Skin epidermis (tissue), 12 donors: ENCODE data around the gene DENND6A.
A peak's percentile ranks its signal among the peaks of the same experiment; 100 is the strongest.

Source experiments
- H3K27ac ChIP-seq, 21 experiments: fragments of 200-600 bp; sonication (generic) in 11 of 21; one replicate each; pipeline ENCODE4 v1.5.0; 2020; ENCODE audit warnings: mild to moderate bottlenecking in 3 of 21, inconsistent platforms in 2 of 21, moderate library complexity in 2 of 21
- H3K4me3 ChIP-seq, 7 experiments: fragments of 200-600 bp; sonication (generic) in 2 of 7; one replicate each; pipeline ENCODE4 v1.5.0; 2020; ENCODE audit warnings: inconsistent platforms in 2 of 7, mild to moderate bottlenecking in 2 of 7, moderate library complexity in 1 of 7

DENND6A gene

DNA sequence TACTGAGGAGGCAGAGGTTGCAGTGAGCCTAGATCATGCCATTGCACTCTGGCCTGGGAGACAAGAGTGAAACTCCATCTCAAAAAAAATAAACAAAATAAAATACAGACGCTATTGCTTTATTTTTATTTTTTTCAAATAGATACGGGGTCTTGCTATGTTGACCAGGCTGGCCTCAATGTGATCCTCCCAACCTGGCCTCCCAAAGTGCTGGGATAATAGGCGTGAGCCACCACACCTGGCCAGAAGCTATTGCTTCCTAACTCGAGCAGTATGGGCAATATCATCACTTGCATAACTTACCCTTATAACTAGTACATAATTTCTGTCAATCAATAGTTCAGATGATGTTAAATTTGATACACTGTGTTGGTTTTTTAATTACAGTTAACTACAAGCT, 98.7 kb downstream of the DENND6A start:
- Histone ChIP-seq H3K27ac (no peak overlapping the region), H3K4me3 (peak overlapping the region in 2 of 7 experiments; percentile 7 to 59)

DNA sequence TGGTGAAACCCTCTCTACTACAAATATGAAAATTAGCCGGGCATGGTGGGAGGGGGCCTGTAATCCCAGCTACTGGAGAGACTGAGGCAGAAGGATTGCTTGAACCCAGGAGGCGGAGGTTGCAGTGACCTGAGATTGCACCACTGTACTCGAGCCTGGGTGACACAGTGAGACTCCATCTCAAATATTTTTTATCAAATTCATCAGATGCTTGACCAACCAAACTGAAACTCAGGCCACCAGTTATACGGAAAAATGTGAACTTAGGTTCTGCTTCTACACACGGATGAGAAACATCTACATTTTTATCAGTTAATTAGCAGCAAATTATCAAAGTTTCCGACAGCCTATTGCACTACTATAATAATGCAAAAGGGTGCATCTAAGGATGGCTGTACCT, 100.6 kb downstream of the DENND6A start:
- Histone ChIP-seq H3K27ac (no peak overlapping the region), H3K4me3 (no peak overlapping the region)

DNA sequence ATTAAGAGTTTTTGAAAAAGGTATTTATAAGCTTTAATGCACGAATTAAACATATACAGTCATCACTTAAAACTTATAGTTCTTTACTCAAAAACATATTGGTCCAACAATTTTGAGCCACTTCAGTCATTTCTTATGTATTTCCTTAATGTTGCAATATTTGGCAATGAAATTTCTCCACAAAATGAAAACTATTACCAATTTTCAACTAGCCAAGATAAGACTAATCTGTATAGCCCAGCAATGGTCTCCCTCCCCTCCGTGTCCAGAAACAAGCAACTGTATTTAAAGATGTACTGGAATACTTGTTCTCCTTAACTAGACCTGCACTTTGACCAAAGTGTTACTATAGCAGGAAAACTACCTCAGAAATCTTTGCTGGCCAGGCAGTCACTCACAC, 105.0 kb downstream of the DENND6A start:
- H3K4me3 ChIP-seq = no peak overlapping the region
- H3K27ac ChIP-seq = no peak overlapping the region

DNA sequence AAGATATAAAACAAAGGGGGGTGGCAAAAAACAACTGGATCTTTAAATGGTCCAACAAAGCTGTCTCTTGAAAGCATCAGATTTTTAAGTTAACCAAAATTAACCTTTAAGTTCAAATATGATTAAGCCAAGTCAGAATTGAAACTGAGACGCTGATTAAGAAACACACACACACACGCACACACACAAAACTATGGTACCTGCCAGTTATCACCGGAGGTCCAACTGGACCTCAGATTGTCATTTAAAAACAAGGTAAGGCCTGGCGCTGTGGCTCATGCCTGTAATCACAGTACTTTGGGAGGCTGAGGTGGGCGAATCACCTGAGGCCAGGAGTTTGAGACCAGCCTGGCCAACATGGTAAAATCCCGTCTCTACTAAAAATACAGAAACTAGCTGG, 106.1 kb downstream of the DENND6A start:
- Histone ChIP-seq H3K27ac (no peak overlapping the region), H3K4me3 (no peak overlapping the region)

DNA sequence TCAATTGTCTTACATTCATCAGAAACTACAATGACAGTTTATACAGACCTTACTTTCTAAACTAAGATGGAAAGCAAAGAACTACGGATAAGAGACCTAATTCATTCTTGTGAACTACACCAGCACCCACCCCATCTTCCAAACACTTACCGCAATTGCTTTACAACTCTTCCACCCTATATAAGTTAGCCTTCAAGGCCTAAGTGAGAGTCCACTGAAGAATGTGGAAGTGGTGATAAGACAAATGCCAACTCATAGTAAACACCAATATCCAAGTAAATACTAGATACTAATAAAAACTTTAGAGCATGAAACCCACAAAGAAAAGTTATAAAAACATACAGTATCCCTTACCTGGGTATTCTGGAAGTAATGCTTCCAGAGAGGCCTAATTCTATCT, 109.3 kb downstream of the DENND6A start:
- no peak overlapping the region for H3K27ac ChIP-seq
- H3K4me3 ChIP-seq = no peak overlapping the region

DNA sequence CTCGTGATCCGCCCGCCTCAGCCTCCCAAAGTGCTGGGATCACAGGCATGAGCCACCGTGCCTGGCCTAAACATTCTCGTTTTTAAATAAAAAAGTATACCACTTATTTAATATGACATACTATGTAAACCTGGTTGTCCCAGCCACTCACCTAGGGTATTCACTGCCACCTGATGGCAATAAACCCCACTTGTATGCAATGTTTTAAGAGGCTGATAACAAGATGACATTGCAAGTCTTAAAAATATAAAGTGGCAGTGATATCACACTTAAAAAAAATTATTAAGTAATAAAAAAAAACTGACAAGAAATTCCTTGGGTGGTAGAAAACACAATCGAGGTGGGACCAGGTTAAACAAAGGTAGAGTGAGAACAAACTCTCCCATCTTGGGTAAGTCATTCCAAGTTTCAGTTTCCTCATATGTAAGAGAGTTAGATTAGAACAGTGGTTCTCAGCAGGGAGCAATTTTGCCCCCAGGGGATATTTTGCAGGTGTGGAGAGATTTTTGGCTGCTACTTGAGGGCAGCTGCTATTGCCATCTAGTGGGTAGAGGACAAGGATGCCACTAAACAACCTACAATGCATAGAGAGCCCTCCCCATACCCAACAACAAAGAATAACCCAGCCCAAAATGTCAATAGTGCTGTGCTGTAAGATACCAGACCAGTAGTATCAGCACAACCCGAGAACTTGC, 110.3 kb downstream of the DENND6A start:
- H3K4me3 ChIP-seq = no peak overlapping the region
- H3K27ac ChIP-seq = no peak overlapping the region

DNA sequence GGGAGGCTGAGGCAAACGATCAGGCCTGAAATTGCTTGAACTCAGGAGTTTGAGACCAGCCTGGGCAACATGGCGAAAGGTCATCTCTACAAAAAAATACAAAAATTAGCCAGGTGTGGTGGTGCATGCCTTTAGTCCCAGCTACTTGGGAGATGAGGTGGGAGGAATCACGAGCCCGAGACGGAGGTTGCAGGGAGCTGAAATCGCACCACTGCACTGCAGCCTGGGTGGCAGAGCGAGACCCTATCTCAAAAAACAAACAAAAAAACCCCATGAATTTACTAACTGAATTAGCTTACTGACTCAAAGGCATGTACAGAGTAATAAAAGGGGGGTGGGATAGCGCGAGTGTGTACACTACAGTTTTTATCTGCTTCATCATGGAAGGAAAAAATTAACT, 115.1 kb downstream of the DENND6A start:
- Histone ChIP-seq H3K27ac (no peak overlapping the region), H3K4me3 (no peak overlapping the region)

DNA sequence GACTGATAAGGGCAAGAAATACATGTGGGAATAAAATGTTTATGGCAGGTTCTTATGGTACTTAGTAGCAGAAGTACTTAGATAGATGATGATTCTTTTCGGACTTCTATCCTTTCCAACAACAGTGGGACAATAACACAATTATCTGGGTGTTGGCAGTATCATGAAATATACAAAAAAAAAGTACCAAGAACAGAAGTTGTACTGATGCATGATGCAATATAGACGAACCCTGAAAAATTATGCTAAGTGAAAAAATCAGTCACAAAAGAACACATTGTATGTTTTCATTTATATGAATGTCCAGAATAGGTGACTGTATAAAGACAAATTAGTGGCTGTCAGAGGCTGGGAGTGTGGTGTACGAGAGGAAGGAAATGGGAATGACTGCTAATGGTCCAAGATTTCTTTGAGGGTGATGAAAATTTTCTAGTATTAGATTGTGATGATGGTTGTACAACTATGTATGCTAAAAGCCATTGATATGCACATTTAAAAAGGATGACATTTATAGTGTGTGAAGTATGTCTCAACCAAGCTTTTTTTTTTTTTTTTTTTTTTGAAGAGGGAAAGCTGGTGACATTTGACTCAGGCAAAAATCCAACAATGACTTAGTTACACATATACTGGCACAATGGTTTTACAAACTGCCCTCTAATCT, 116.8 kb downstream of the DENND6A start:
- peak overlapping the region in 1 of 21 experiments; percentile 22 for H3K27ac ChIP-seq
- H3K4me3 ChIP-seq = no peak overlapping the region
